ENCODE data around the gene ELF4. TPM values are rescaled to one million over a fixed set of nuclear protein-coding genes. Genes with fewer than 3 reads are reported as not detected.
A peak's percentile ranks its signal among the peaks of the same experiment; 100 is the strongest.

The ELF4 gene
- total and polyA plus RNA-seq, 9 of the 15 experiments (the other 6 are each of a cell fraction or from before 2014, with no cell fraction given) = 5.9 to 55.8 (median 25.2) TPM

- peak; percentile 33; the same call in 1 of the 2 replicates for TF ChIP-seq TEAD4 (IDR thresholded peaks at IDR 0.05; ENCODE audit: low read length)
- no peak for TF ChIP-seq TEAD4 (CRISPR knock-in tag; IDR thresholded peaks at IDR 0.05; ENCODE audit: borderline replicate concordance)
- TF ChIP-seq MTA2 (IDR thresholded peaks at IDR 0.05; ENCODE audit: low read depth) = peak; percentile 41; the same call in 1 of the 2 replicates
- TF ChIP-seq ZNF561 (CRISPR knock-in tag; conservative IDR thresholded peaks at IDR 0.05) = no peak
- TF ChIP-seq RCOR1 (IDR thresholded peaks at IDR 0.05; ENCODE audit: borderline replicate concordance in 1 of 2, low read depth in 2 of 2, low read length in 2 of 2) = peak in 1 of 2 experiments; percentile 58; a peak in 1 of 4 replicates
- TF ChIP-seq MEIS2 (IDR thresholded peaks at IDR 0.05; ENCODE audit: partially characterized antibody) = peak; percentile 13
- peak in 1 of 2 experiments; percentile 94 for TF ChIP-seq NCOA2 (IDR thresholded peaks at IDR 0.05; ENCODE audit: partially characterized antibody in 2 of 2)
- TF ChIP-seq, protein P1, sequence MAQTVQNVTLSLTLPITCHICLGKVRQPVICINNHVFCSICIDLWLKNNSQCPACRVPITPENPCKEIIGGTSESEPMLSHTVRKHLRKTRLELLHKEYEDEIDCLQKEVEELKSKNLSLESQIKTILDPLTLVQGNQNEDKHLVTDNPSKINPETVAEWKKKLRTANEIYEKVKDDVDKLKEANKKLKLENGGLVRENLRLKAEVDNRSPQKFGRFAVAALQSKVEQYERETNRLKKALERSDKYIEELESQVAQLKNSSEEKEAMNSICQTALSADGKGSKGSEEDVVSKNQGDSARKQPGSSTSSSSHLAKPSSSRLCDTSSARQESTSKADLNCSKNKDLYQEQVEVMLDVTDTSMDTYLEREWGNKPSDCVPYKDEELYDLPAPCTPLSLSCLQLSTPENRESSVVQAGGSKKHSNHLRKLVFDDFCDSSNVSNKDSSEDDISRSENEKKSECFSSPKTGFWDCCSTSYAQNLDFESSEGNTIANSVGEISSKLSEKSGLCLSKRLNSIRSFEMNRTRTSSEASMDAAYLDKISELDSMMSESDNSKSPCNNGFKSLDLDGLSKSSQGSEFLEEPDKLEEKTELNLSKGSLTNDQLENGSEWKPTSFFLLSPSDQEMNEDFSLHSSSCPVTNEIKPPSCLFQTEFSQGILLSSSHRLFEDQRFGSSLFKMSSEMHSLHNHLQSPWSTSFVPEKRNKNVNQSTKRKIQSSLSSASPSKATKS (CRISPR knock-in tag; IDR thresholded peaks at IDR 0.05) = no peak
- no peak for TF ChIP-seq ZNF197 (CRISPR knock-in tag; IDR thresholded peaks at IDR 0.05; ENCODE audit: low read depth)
- TF ChIP-seq VEZF1 (CRISPR knock-in tag; IDR thresholded peaks at IDR 0.05) = peak; percentile 16; the same call in 1 of the 2 replicates
- TF ChIP-seq, protein P2, sequence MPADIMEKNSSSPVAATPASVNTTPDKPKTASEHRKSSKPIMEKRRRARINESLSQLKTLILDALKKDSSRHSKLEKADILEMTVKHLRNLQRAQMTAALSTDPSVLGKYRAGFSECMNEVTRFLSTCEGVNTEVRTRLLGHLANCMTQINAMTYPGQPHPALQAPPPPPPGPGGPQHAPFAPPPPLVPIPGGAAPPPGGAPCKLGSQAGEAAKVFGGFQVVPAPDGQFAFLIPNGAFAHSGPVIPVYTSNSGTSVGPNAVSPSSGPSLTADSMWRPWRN (IDR thresholded peaks at IDR 0.05; ENCODE audit: low read depth) = no peak
- TF ChIP-seq C11orf30 (IDR thresholded peaks at IDR 0.05; ENCODE audit: low read depth) = peak; percentile 82
- TF ChIP-seq, protein P3, sequence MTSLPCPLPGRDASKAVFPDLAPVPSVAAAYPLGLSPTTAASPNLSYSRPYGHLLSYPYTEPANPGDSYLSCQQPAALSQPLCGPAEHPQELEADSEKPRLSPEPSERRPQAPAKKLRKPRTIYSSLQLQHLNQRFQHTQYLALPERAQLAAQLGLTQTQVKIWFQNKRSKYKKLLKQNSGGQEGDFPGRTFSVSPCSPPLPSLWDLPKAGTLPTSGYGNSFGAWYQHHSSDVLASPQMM (CRISPR knock-in tag; IDR thresholded peaks at IDR 0.05) = no peak
- TF ChIP-seq, protein P4, sequence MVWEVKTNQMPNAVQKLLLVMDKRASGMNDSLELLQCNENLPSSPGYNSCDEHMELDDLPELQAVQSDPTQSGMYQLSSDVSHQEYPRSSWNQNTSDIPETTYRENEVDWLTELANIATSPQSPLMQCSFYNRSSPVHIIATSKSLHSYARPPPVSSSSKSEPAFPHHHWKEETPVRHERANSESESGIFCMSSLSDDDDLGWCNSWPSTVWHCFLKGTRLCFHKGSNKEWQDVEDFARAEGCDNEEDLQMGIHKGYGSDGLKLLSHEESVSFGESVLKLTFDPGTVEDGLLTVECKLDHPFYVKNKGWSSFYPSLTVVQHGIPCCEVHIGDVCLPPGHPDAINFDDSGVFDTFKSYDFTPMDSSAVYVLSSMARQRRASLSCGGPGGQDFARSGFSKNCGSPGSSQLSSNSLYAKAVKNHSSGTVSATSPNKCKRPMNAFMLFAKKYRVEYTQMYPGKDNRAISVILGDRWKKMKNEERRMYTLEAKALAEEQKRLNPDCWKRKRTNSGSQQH (CRISPR knock-in tag; IDR thresholded peaks at IDR 0.05) = no peak
- peak; percentile 46; the same call in 1 of the 2 replicates for TF ChIP-seq EP300 (IDR thresholded peaks at IDR 0.05; ENCODE audit: low read length)
- no peak for TF ChIP-seq ZBTB8A (IDR thresholded peaks at IDR 0.05; ENCODE audit: partially characterized antibody)
- peak; percentile 56 for TF ChIP-seq RFX1 (IDR thresholded peaks at IDR 0.05)
- TF ChIP-seq ZNF165 (CRISPR knock-in tag; IDR thresholded peaks at IDR 0.05; ENCODE audit: borderline replicate concordance) = no peak
- TF ChIP-seq TCF3 (CRISPR knock-in tag; IDR thresholded peaks at IDR 0.05) = peak; percentile 78
These were observed 38.5 kb downstream of the ELF4 start (continued) for GRCh38 chrX:130071611-130072344.

Data from K562 (cell line).